Peyer's patch (tissue), 4 donors: ENCODE results near the gene RNF115. TPM values are rescaled to one million over a fixed set of nuclear protein-coding genes. Genes with fewer than 3 reads are reported as not detected.
"Not testable (repeated sequence)": the region's sequence is repeated elsewhere in the genome, so short reads cannot be mapped to it uniquely, and the experiment has no call there.

Experiments
- DNase-seq, 3 donors: peaks; one replicate each; pipeline ENCODE4 v3.0.0-alpha.2; 2017 to 2019
- H3K27ac ChIP-seq, 4 donors: fragments of 200-600 bp; sonication (generic); one replicate each; pipeline ENCODE4 v1.5.1; 2016 to 2019
- H3K27me3 ChIP-seq, 2 donors: fragments of 200-600 bp; sonication (generic); one replicate each; pipeline ENCODE4 v1.5.1; 2019
- H3K36me3 ChIP-seq, 3 donors: fragments of 200-600 bp; sonication (generic); one replicate each; pipeline ENCODE4 v1.5.1; 2016 to 2019
- H3K4me1 ChIP-seq, 4 donors: fragments of 200-600 bp; sonication (generic); one replicate each; pipeline ENCODE4 v1.5.1; 2016 to 2019
- H3K4me3 ChIP-seq, 4 donors: fragments of 200-600 bp; sonication (generic); 1 replicate in 3 of 4; 2 replicates in 1 of 4; pipeline ENCODE4 v1.5.1; 2016 to 2019; ENCODE audit warnings: mild to moderate bottlenecking in 1 of 4
- H3K9me3 ChIP-seq, 4 donors: fragments of 200-600 bp; sonication (generic); one replicate each; pipeline ENCODE4 v1.5.1; 2016 to 2019; ENCODE audit warnings: mild to moderate bottlenecking in 1 of 4
- CTCF ChIP-seq, 6 experiments: fragments of 450-650 bp in 4 of 6; fragments of 200-600 bp in 2 of 6; sonication (generic) in 1 of 6; IDR thresholded peaks; one replicate each; pipeline ENCODE4 v1.5.1; 2017 to 2019; ENCODE audit warnings: antibody characterized with exemption in 6 of 6, mild to moderate bottlenecking in 3 of 6, moderate library complexity in 1 of 6
- POLR2A ChIP-seq, 2 donors: fragments of 450-650 bp; IDR thresholded peaks; one replicate each; pipeline ENCODE4 v1.5.1; 2017; ENCODE audit warnings: antibody characterized with exemption in 2 of 2, mild to moderate bottlenecking in 2 of 2, moderate library complexity in 2 of 2
- total RNA-seq, 4 donors: library from RNA; depleted of rRNA; stranded (reverse); fragments of >200 nt; gene quantifications; one replicate each; pipeline ENCODE4 v1.1.0, GENCODE V29; 2016

Gene RNF115
- total RNA-seq, 4 donors from 2014 or later = 10.2 to 31.4 (median 15.0) TPM

DNA sequence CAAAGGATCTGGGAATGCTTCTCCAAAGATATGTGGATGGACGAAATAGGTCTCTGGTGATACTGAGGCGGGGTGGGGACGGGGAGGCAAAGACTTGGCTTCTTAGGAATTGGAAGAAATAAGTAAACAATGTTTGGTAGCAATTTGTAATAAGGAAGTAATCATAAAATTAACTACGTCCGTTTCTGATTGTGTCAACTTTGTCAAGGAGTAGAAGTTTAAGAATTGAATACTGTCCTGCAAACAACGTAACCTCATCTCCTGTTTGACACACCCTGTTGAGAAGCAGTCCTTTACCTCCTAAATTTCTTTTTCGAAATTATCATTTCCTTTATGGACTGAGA is 576 bp upstream of the RNF115 start:
- Histone ChIP-seq H3K4me1 (peaks cover 0 to 11% (median 0%) of the 10 kb centered on the region in 4 donors), H3K27ac (peak overlapping the region; percentile 78 to 95 (median 88)), H3K27me3 (no peaks in the 10 kb centered on the region), H3K9me3 (no peaks in the 10 kb centered on the region), H3K4me3 (peak overlapping the region; percentile 79 to 99 (median 83)), H3K36me3 (peaks cover 0 to 34% (median 3%) of the 10 kb centered on the region in 3 donors)
- no peak for DNase-seq
- no peak for TF ChIP-seq POLR2A (IDR thresholded peaks at IDR 0.05)
- TF ChIP-seq CTCF (IDR thresholded peaks at IDR 0.05) = no peak

DNA sequence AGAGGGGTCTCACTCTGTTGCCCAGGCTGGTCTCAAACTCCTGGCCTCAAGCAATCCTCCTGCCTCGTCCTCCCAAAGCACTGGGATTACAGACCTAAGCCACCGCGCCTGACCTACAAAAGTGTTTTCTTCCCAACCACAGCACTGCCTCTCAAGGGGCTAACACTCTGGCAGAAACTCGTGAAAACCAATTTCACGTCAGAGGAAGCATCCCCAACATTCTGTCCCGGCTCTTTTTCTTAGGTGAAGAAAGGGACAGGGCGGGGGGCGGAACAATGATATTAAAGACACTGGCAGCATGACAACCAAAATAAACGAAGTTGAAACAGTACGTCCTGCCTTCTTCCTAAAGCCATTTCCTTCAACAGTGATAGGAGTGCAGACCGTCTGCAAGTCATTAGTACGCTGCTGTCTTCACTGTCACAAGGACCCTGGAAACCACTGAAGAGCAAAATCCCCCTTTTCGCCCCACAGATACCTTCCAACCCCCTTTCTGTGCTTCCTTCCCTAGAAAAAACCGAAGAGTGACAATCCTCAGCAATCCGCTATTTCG is 1.0 kb downstream of the RNF115 start:
- Histone ChIP-seq H3K36me3 (peaks cover 0 to 18% (median 0%) of the 10 kb centered on the region in 3 donors), H3K4me1 (peaks cover 0 to 11% (median 0%) of the 10 kb centered on the region in 4 donors)
- H3K27me3 ChIP-seq, H3K9me3 ChIP-seq, H3K4me3 ChIP-seq, DNase-seq, H3K27ac ChIP-seq: not testable (repeated sequence)

DNA sequence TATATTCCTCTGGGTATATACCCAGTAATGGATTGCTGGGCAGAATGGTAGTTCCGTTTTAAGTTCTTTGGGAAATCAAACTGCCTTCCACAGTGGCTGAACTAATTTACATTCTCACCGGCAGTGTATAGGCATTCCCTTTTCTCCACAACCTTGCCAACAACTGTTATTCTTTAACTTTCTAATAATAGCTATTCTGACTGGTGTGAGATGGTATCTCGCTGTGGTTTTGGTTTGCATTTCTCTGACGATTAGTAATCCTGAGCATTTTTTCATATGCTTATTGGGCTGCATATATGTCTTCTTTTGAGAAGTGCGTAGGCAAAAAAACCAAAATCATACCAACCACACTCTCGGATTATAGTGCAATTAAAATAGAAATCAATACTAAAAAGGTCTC is 5.8 kb downstream of the RNF115 start:
- not testable (repeated sequence) for H3K4me3 ChIP-seq, H3K36me3 ChIP-seq, H3K9me3 ChIP-seq, H3K27ac ChIP-seq, DNase-seq, H3K27me3 ChIP-seq, H3K4me1 ChIP-seq

- H3K4me1 ChIP-seq, H3K27ac ChIP-seq: not testable (repeated sequence)
Observed at GRCh38 chr1:145812977-145813810, 10.7 kb downstream of the RNF115 start.

GRCh38 chr1:145806844-145807243 is 17.1 kb downstream of the RNF115 start:
- Histone ChIP-seq H3K4me3 (no peak overlapping the region), H3K9me3 (no peaks in the 10 kb centered on the region), H3K36me3 (no peaks in the 10 kb centered on the region), H3K4me1 (peaks cover 0 to 10% (median 0%) of the 10 kb centered on the region in 4 donors), H3K27me3 (no peaks in the 10 kb centered on the region), H3K27ac (no peak overlapping the region)
- DNase-seq = no peak
- no peak for TF ChIP-seq CTCF (IDR thresholded peaks at IDR 0.05)
- no peak for TF ChIP-seq POLR2A (IDR thresholded peaks at IDR 0.05)

More at GRCh38 chr1:145812977-145813810, 10.7 kb downstream of the RNF115 start:
- not testable (repeated sequence) for H3K36me3 ChIP-seq, H3K27me3 ChIP-seq, DNase-seq, H3K9me3 ChIP-seq, H3K4me3 ChIP-seq

DNA sequence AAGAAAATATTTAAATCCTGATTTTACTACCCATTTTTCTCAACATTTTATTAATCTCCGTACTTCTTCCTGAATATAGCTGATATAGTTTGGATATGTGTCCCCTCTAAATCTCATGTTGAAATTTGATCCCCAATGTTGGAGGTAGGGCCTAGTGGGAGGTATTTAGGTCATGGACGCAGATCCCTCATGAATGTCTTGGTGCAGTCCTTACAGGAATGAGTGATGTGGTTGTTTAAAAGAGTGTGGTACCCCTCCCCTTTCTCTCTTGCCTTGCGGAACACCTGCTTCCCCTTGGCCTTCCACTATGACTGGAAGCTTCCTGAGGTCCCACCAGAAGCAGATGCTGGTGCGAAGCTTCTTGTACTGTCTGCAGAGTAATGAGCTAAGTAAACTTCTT is 17.5 kb downstream of the RNF115 start:
- Histone ChIP-seq H3K4me1 (peaks cover 0 to 10% (median 0%) of the 10 kb centered on the region in 4 donors), H3K9me3 (no peaks in the 10 kb centered on the region), H3K36me3 (no peaks in the 10 kb centered on the region), H3K4me3 (no peak overlapping the region), H3K27ac (no peak overlapping the region), H3K27me3 (no peaks in the 10 kb centered on the region)
- no peak for TF ChIP-seq CTCF (IDR thresholded peaks at IDR 0.05)
- TF ChIP-seq POLR2A (IDR thresholded peaks at IDR 0.05) = no peak
- no peak for DNase-seq

DNA sequence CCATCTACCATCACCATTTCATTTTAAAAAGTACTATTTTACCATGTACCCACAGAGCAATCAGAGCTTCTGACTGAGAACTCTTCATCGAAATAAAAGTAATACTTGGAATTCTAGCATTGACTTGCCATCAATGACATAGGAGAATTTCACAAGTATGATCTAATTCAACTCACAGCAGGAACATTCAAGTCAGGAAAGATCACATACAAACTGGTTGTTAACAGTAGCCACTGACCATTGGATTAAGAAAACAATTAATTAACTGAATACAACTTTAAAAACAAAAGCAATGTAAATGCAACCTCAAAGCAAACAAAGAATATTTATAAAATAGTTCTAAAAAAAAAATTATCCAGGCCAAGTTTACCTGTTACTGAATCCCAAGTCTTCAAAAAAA is 18.8 kb downstream of the RNF115 start:
- Histone ChIP-seq H3K9me3 (no peaks in the 10 kb centered on the region), H3K4me3 (no peak overlapping the region), H3K36me3 (no peaks in the 10 kb centered on the region), H3K4me1 (peaks cover 0 to 10% (median 0%) of the 10 kb centered on the region in 4 donors), H3K27ac (no peak overlapping the region), H3K27me3 (no peaks in the 10 kb centered on the region)
- no peak for TF ChIP-seq CTCF (IDR thresholded peaks at IDR 0.05)
- no peak for DNase-seq
